GM12878 (cell line): ENCODE data around the gene SLC35E4. TPM values are rescaled to one million over a fixed set of nuclear protein-coding genes. Genes with fewer than 3 reads are reported as not detected.
A peak's percentile ranks its signal among the peaks of the same experiment; 100 is the strongest.

ENCODE experiments used
- ATF7 ChIP-seq: fragments of 450-650 bp; IDR thresholded peaks from 2 replicates; pipeline ENCODE4 v1.6.1; 2016; ENCODE audit warnings: low read depth, mild to moderate bottlenecking
- BMI1 ChIP-seq: fragments of 450-650 bp; IDR thresholded peaks from 2 replicates; pipeline ENCODE4 v1.6.1; 2016; ENCODE audit warnings: mild to moderate bottlenecking, moderate library complexity, borderline replicate concordance
- CHD1 ChIP-seq: IDR thresholded peaks from 2 replicates; pipeline ENCODE4 v1.6.1; 2012; ENCODE audit warnings: low read depth, low read length, improper control_type of control experiment
- FOXK2 ChIP-seq: fragments of 450-650 bp; IDR thresholded peaks from 2 replicates; pipeline ENCODE4 v1.6.1; 2017; ENCODE audit warnings: mild to moderate bottlenecking, moderate library complexity
- FOXM1 ChIP-seq: IDR thresholded peaks from 2 replicates; pipeline ENCODE4 v1.6.1; 2012; ENCODE audit warnings: low read depth, mild to moderate bottlenecking, inconsistent platforms, low read length, moderate library complexity
- GABPA ChIP-seq: IDR thresholded peaks from 2 replicates; pipeline ENCODE4 v1.6.1; 2014; ENCODE audit warnings: antibody characterized with exemption, low read depth, mild to moderate bottlenecking, inconsistent platforms
- HDAC2 ChIP-seq: fragments of 200-600 bp; sonication (generic); IDR thresholded peaks from 2 replicates; pipeline ENCODE4 v1.6.1; 2017
- IKZF1 ChIP-seq: fragments of 450-650 bp; conservative IDR thresholded peaks from 2 replicates; pipeline ENCODE4 v1.6.1; 2017; ENCODE audit warnings: antibody characterized with exemption, mild to moderate bottlenecking
- IRF4 ChIP-seq: IDR thresholded peaks from 2 replicates; pipeline ENCODE4 v1.6.1; 2011; ENCODE audit warnings: low read depth, low read length
- JUND ChIP-seq: IDR thresholded peaks from 2 replicates; pipeline ENCODE4 v1.6.1; 2012; ENCODE audit warnings: low read depth, mild to moderate bottlenecking, low read length, improper control_type of control experiment, moderate library complexity
- KAT2A ChIP-seq: conservative IDR thresholded peaks from 2 replicates; pipeline ENCODE4 v1.6.1; 2011; ENCODE audit warnings: low read depth, low read length; ENCODE audit not compliant: control insufficient read depth
- KLF5 ChIP-seq: fragments of 450-650 bp; IDR thresholded peaks from 2 replicates; pipeline ENCODE4 v1.6.1; 2014; ENCODE audit warnings: mild to moderate bottlenecking; ENCODE audit not compliant: partially characterized antibody
- MEF2B ChIP-seq: fragments of 450-650 bp; IDR thresholded peaks from 2 replicates; pipeline ENCODE4 v1.6.1; 2018; ENCODE audit warnings: mild to moderate bottlenecking, moderate library complexity; ENCODE audit not compliant: partially characterized antibody, poor library complexity, severe bottlenecking
- MYC ChIP-seq: IDR thresholded peaks from 2 replicates; pipeline ENCODE4 v1.6.1; 2011; ENCODE audit warnings: mild to moderate bottlenecking, low read length, moderate library complexity, inconsistent platforms; ENCODE audit not compliant: insufficient read depth, insufficient replicate concordance, insufficient read length, severe bottlenecking
- NRF1 ChIP-seq: conservative IDR thresholded peaks from 2 replicates; pipeline ENCODE4 v1.6.1; 2011; ENCODE audit warnings: mild to moderate bottlenecking, low read depth, low read length, improper control_type of control experiment
- PAX5 ChIP-seq: IDR thresholded peaks from 2 replicates; pipeline ENCODE4 v1.6.1; 2011; ENCODE audit warnings: low read depth, low read length, borderline replicate concordance
- RCOR1 ChIP-seq: conservative IDR thresholded peaks from 2 replicates; pipeline ENCODE4 v1.6.1; 2012; ENCODE audit warnings: low read depth, low read length, improper control_type of control experiment
- SIN3A ChIP-seq: IDR thresholded peaks from 2 replicates; pipeline ENCODE4 v1.6.1; 2012; ENCODE audit warnings: low read depth, low read length, improper control_type of control experiment
- SPI1 ChIP-seq: IDR thresholded peaks from 2 replicates; pipeline ENCODE4 v1.6.1; 2011; ENCODE audit warnings: low read depth, mild to moderate bottlenecking, low read length, moderate library complexity, borderline replicate concordance; ENCODE audit not compliant: insufficient read depth
- TAF1 ChIP-seq: IDR thresholded peaks from 2 replicates; pipeline ENCODE4 v1.6.1; 2011; ENCODE audit warnings: mild to moderate bottlenecking, low read depth, low read length, borderline replicate concordance
- TBL1XR1 ChIP-seq: IDR thresholded peaks from 2 replicates; pipeline ENCODE4 v1.6.1; 2012; ENCODE audit warnings: low read depth, low read length, improper control_type of control experiment
- USF1 ChIP-seq: IDR thresholded peaks from 2 replicates; pipeline ENCODE4 v1.6.1; 2011; ENCODE audit warnings: borderline replicate concordance, low read depth, mild to moderate bottlenecking, moderate library complexity, mixed read lengths, low read length; ENCODE audit not compliant: insufficient read depth; ENCODE audit errors: extremely low read length
- ZBTB11 ChIP-seq: fragments of 450-650 bp; formaldehyde crosslinking; IDR thresholded peaks from 2 replicates; pipeline ENCODE4 v1.5.0; 2022; ENCODE audit warnings: mild to moderate bottlenecking, missing genetic modification characterization
- ZBTB33 ChIP-seq: fragments of 450-650 bp; IDR thresholded peaks from 2 replicates; pipeline ENCODE4 v1.6.1; 2017; ENCODE audit warnings: mild to moderate bottlenecking
- ZNF217 ChIP-seq: fragments of 450-650 bp; IDR thresholded peaks from 2 replicates; pipeline ENCODE4 v1.6.1; 2017; ENCODE audit warnings: antibody characterized with exemption, mild to moderate bottlenecking
- ZNF384 ChIP-seq: IDR thresholded peaks from 2 replicates; pipeline ENCODE4 v1.6.1; 2012; ENCODE audit warnings: low read depth, mild to moderate bottlenecking, low read length, improper control_type of control experiment, borderline replicate concordance
- polyA plus RNA-seq, 11 experiments: library from polyadenylated mRNA; depleted of rRNA in 4 of 11; unstranded in 6 of 11; stranded (reverse) in 5 of 11; fragments of >200 nt; fragmentation: Nextera tagmentation in 4 of 11; fragmentation: Illumina TruSeq in 1 of 11; extraction: Ambion mirVana in 4 of 11; extraction: Trizol in 1 of 11; gene quantifications; 1 replicate in 1 of 11; 2 replicates in 10 of 11; pipeline versions ENCODE4 v1.2.1 to v1.2.3, GENCODE V29; 2011 to 2016; ENCODE audit warnings: inconsistent platforms in 2 of 11, missing spikeins in 2 of 11, low read depth in 1 of 11
- total RNA-seq, 4 experiments: library from RNA; depleted of rRNA in 3 of 4; stranded (reverse); fragments of >200 nt in 3 of 4; fragmentation: Illumina TruSeq in 1 of 4; extraction: Trizol in 1 of 4; gene quantifications; 2 replicates each; pipeline versions ENCODE4 v1.2.1 to v1.2.3, GENCODE V29; 2013 to 2021

SLC35E4 gene
- total and polyA plus RNA-seq, 10 of the 15 experiments (the other 5 are each of a cell fraction or from before 2014, with no cell fraction given): 0.16 to 5.3 (median 2.9) TPM; not detected in 1

GRCh38 chr22:30634471-30635233 lies 929 bp upstream of the SLC35E4 start (continued):
- TF ChIP-seq ZNF384 (no peak), ZBTB11 (CRISPR knock-in tag) (no peak), SIN3A (no peak), NRF1 (no peak), GABPA (no peak), IRF4 (no peak), TBL1XR1 (no peak), ATF7 (no peak), PAX5 (no peak), SPI1 (no peak), KAT2A (no peak), MEF2B (peak; percentile 54), MYC (no peak), BMI1 (no peak), FOXK2 (no peak), TAF1 (no peak), FOXM1 (no peak), JUND (no peak; the same call in 1 of the 2 replicates), IKZF1 (peak; percentile 77), ZBTB33 (no peak), HDAC2 (no peak), CHD1 (no peak), USF1 (no peak), KLF5 (no peak), ZNF217 (no peak), RCOR1 (no peak)
